LNCAP (cell line): ENCODE results near the gene CABYR.

Experiments
- CTCF ChIP-seq: fragments of 450-650 bp; IDR thresholded peaks from 2 replicates; pipeline ENCODE4 v1.5.1; 2017; ENCODE audit warnings: mild to moderate bottlenecking

Gene CABYR

GRCh38 chr18:24185805-24186204, 46.9 kb downstream of the CABYR start:
- no peak for TF ChIP-seq CTCF

GRCh38 chr18:24187049-24187448, 48.2 kb downstream of the CABYR start:
- no peak for TF ChIP-seq CTCF

GRCh38 chr18:24187689-24188088, 48.8 kb downstream of the CABYR start:
- no peak for TF ChIP-seq CTCF

GRCh38 chr18:24188120-24188519, 49.3 kb downstream of the CABYR start:
- no peak for TF ChIP-seq CTCF

- no peak for TF ChIP-seq CTCF
Measured at GRCh38 chr18:24189007-24189528, 50.2 kb downstream of the CABYR start.

GRCh38 chr18:24189664-24190346, 50.9 kb downstream of the CABYR start:
- TF ChIP-seq CTCF: no peak

- TF ChIP-seq CTCF: no peak
Measured at GRCh38 chr18:24190590-24190989, 51.7 kb downstream of the CABYR start.
